ENCODE data around the gene CROCC2. TPM values are rescaled to one million over a fixed set of nuclear protein-coding genes. Genes with fewer than 3 reads are reported as not detected.

Gene CROCC2
- total and polyA plus RNA-seq, 2 donors (not counting 1 experiment from before 2014, with no cell fraction given), result not detected

DNA sequence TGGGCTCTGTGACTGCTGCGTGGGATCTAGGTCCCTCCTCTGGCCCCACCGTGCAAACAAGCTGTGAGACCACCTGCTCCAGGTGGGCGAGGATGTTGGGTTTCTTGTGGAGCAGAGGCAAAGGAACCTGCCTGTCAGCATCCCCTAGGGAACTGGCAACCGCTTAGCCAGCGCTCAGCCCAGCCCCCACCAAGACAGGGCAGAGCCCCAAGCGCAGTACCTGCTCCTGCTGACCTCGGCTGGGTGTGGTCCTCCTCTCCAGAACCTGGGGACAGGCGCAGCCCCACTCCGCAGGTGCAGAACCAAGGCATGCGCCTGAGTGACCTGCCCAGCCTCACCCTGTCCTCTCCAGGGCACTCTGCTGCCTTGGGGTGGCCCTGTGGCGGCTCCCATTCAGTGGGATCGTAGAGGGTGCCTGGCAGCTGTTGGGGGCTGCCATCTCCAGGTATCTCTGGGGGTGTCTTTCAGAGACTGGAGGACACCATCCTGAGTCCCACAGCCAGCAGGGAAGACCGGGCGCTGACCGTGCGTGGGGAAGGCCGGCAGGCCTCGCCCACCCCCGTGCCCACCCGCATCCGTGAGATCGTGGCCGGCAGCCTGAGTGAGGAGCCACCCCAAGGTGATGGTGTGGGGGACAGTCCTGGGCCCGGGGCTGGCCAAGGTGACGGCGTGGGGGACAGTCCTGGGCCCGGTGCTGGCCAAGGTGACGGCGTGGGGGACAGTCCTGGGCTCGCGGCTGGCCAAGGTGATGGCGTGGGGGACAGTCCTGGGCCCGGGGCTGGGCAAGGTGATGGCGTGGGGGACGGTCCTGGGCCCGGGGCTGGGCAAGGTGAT is 12.3 kb downstream of the CROCC2 start:
- Histone ChIP-seq H2AFZ (ENCODE audit: insufficient read depth, low read depth, low read length, poor library complexity, severe bottlenecking) (no peak overlapping the region), H3K9ac (ENCODE audit: low read length) (no peak overlapping the region), H3K27me3 (replicated peaks in 1 of 4; ENCODE audit: control extremely low read depth in 1 of 4, control insufficient read depth in 3 of 4, insufficient read depth in 4 of 4, low read length in 3 of 4) (peaks cover 0 to 26% (median 9%) of the 10 kb centered on the region in 4 experiments), H3K79me2 (ENCODE audit: control insufficient read depth, insufficient read depth, low read length) (no peaks in the 10 kb centered on the region), H4K20me1 (ENCODE audit: control insufficient read depth, insufficient read depth, low read length, poor library complexity, severe bottlenecking) (no peaks in the 10 kb centered on the region), H3K27ac (ENCODE audit: low read length in 2 of 2) (no peak overlapping the region), H3K36me3 (replicated peaks in 1 of 2; ENCODE audit: control extremely low read depth in 1 of 2, control insufficient read depth in 1 of 2, extremely low read depth in 1 of 2, insufficient read depth in 2 of 2, low read length in 1 of 2) (no peaks in the 10 kb centered on the region), H3K4me3 (ENCODE audit: control extremely low read depth in 1 of 5, extremely low read depth in 1 of 5, insufficient read depth in 1 of 5, low read depth in 2 of 5, low read length in 4 of 5) (no peak overlapping the region), H3K4me1 (ENCODE audit: control insufficient read depth in 2 of 2, insufficient read depth in 2 of 2, low read length in 2 of 2) (peaks cover 8 to 15% of the 10 kb centered on the region in 2 donors), H3K9me3 (ENCODE audit: control extremely low read depth in 1 of 3, control insufficient read depth in 2 of 3, insufficient read depth in 1 of 3, low read length in 2 of 3) (peaks cover 0 to 7% (median 0%) of the 10 kb centered on the region in 3 donors), H3K4me2 (replicated peaks; ENCODE audit: low read depth, low read length, poor library complexity, severe bottlenecking) (no peak overlapping the region)
- Mint-ChIP-seq H3K9me3 (ENCODE audit: insufficient read depth) (no peaks in the 10 kb centered on the region), H3K4me1 (peaks cover 10% of the 10 kb centered on the region), H3K27ac (no peak overlapping the region), H3K27me3 (peaks cover 9% of the 10 kb centered on the region), H3K4me3 (no peak overlapping the region)
- TF ChIP-seq, protein P1, sequence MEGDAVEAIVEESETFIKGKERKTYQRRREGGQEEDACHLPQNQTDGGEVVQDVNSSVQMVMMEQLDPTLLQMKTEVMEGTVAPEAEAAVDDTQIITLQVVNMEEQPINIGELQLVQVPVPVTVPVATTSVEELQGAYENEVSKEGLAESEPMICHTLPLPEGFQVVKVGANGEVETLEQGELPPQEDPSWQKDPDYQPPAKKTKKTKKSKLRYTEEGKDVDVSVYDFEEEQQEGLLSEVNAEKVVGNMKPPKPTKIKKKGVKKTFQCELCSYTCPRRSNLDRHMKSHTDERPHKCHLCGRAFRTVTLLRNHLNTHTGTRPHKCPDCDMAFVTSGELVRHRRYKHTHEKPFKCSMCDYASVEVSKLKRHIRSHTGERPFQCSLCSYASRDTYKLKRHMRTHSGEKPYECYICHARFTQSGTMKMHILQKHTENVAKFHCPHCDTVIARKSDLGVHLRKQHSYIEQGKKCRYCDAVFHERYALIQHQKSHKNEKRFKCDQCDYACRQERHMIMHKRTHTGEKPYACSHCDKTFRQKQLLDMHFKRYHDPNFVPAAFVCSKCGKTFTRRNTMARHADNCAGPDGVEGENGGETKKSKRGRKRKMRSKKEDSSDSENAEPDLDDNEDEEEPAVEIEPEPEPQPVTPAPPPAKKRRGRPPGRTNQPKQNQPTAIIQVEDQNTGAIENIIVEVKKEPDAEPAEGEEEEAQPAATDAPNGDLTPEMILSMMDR (IDR thresholded peaks at IDR 0.05), result no peak
- TF ChIP-seq EZH2 (IDR thresholded peaks at IDR 0.05; ENCODE audit: borderline replicate concordance, insufficient read depth, low read depth, low read length, poor library complexity, severe bottlenecking), result no peak
- intact Hi-C loops (cut with micrococcal nuclease), result no loop called here
- DNase-seq (no peak), ATAC-seq (ENCODE audit: low read depth) (no peak)
- WGBS (ENCODE audit: insufficient coverage), result 94% methylated on average over 34 of the region's 36 CpGs
- ChIA-PET POLR2A (no interaction called here), CTCF (no interaction called here)

DNA sequence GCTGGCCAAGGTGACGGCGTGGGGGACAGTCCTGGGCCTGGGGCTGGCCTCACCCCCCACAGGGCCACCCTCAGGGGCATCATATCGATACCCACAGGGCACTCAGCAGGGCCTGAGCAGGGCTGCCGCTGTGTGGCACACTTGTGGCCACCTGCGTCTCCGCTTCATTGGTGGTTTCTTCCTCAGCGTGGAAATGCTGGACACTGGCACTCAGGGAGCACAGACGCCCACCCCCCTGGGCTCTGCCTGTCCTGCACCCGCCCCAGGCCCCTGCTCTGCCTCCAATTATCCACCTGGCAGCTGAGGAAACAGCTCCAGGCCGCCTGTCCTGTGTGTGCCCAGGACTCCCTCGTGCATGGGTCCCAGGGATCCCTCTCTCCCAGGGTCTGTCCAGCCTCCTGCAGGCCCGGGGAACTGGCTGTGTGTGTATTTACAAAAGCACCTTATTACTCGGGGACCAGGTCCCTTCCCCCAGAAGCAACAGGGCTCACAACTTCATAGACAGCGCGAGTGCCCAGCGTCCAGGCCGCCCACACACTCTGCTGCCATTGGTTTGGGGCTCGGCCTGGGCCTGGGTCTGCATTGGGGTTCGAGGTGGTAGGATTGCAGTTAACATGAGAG is 13.1 kb downstream of the CROCC2 start:
- Histone ChIP-seq H2AFZ (ENCODE audit: insufficient read depth, low read depth, low read length, poor library complexity, severe bottlenecking) (no peak overlapping the region), H3K27ac (ENCODE audit: low read length in 2 of 2) (no peak overlapping the region), H3K4me2 (replicated peaks; ENCODE audit: low read depth, low read length, poor library complexity, severe bottlenecking) (no peak overlapping the region), H3K9me3 (ENCODE audit: control extremely low read depth in 1 of 3, control insufficient read depth in 2 of 3, insufficient read depth in 1 of 3, low read length in 2 of 3) (peaks cover 0 to under 1% (median 0%) of the 10 kb centered on the region in 3 donors), H3K79me2 (ENCODE audit: control insufficient read depth, insufficient read depth, low read length) (no peaks in the 10 kb centered on the region), H3K36me3 (replicated peaks in 1 of 2; ENCODE audit: control extremely low read depth in 1 of 2, control insufficient read depth in 1 of 2, extremely low read depth in 1 of 2, insufficient read depth in 2 of 2, low read length in 1 of 2) (no peaks in the 10 kb centered on the region), H3K4me1 (ENCODE audit: control insufficient read depth in 2 of 2, insufficient read depth in 2 of 2, low read length in 2 of 2) (peaks cover 8 to 15% of the 10 kb centered on the region in 2 donors), H3K27me3 (replicated peaks in 1 of 4; ENCODE audit: control extremely low read depth in 1 of 4, control insufficient read depth in 3 of 4, insufficient read depth in 4 of 4, low read length in 3 of 4) (peaks cover 0 to 24% (median 7%) of the 10 kb centered on the region in 4 experiments), H4K20me1 (ENCODE audit: control insufficient read depth, insufficient read depth, low read length, poor library complexity, severe bottlenecking) (no peaks in the 10 kb centered on the region), H3K4me3 (ENCODE audit: control extremely low read depth in 1 of 5, extremely low read depth in 1 of 5, insufficient read depth in 1 of 5, low read depth in 2 of 5, low read length in 4 of 5) (no peak overlapping the region), H3K9ac (ENCODE audit: low read length) (no peak overlapping the region)
- Mint-ChIP-seq H3K27me3 (peaks cover 9% of the 10 kb centered on the region), H3K4me1 (peaks cover 8% of the 10 kb centered on the region), H3K27ac (no peak overlapping the region), H3K4me3 (no peak overlapping the region), H3K9me3 (ENCODE audit: insufficient read depth) (no peaks in the 10 kb centered on the region)
- ChIA-PET POLR2A (no interaction called here), CTCF (no interaction called here)
- ATAC-seq (ENCODE audit: low read depth) (no peak), DNase-seq (no peak)
- no peak for TF ChIP-seq EZH2 (IDR thresholded peaks at IDR 0.05; ENCODE audit: borderline replicate concordance, insufficient read depth, low read depth, low read length, poor library complexity, severe bottlenecking)
- intact Hi-C loops (cut with micrococcal nuclease), result no loop called here
- 93% methylated on average over 18 of the region's 19 CpGs for WGBS (ENCODE audit: insufficient coverage)

Measured in B cell (primary cell).